Endothelial cell of umbilical vein (primary cell): ENCODE data around the gene TSPEAR. TPM values are rescaled to one million over a fixed set of nuclear protein-coding genes. Genes with fewer than 3 reads are reported as not detected.
"Not testable (repeated sequence)": the region's sequence is repeated elsewhere in the genome, so short reads cannot be mapped to it uniquely, and the experiment has no call there.

Experiments used
- BruUV-seq: library from RNA; stranded (reverse); fragments of 400-500 nt; replicated peaks from 2 replicates; lab custom pipeline; 2021; lab: Mats Ljungman, UMichigan
- CTCF ChIA-PET: fragments of 300-600, 350-600 bp; sonication (Branson Sonifier 250); formaldehyde crosslinking; loops from one replicate; lab custom pipeline; 2021; ENCODE audit warnings: antibody characterized with exemption, inconsistent platforms; lab: Charles Lee
- POLR2A ChIA-PET: fragments of 300-600, 350-600 bp; sonication (Branson Sonifier 250); formaldehyde crosslinking; loops from one replicate; lab custom pipeline; 2021; ENCODE audit warnings: antibody characterized with exemption, inconsistent platforms; lab: Charles Lee
- DNase-seq: peaks from one replicate; pipeline ENCODE4 v3.0.0-alpha.2; 2011; ENCODE audit warnings: low read depth, low spot score
- FAIRE-seq: peaks from 2 replicates; lab custom pipeline; 2011; peaks lifted over from hg19 to GRCh38; lab: Jason Lieb, UNC
- H2AFZ ChIP-seq: 2 replicates; pipeline ENCODE4 v1.6.0; 2012; ENCODE audit warnings: low read depth, low read length, control low read depth, inconsistent platforms
- H3K27ac ChIP-seq: 2 replicates; pipeline ENCODE4 v1.5.1; 2011; ENCODE audit warnings: low read depth, mild to moderate bottlenecking, control low read depth, low read length, moderate library complexity; ENCODE audit not compliant: insufficient read depth
- H3K27me3 ChIP-seq, 2 experiments: 2 replicates each; pipeline versions ENCODE4 v1.6.0 to v1.6.1; 2011; ENCODE audit warnings: low read length in 2 of 2, mixed read lengths in 1 of 2; ENCODE audit not compliant: control insufficient read depth in 2 of 2, insufficient read depth in 2 of 2
- H3K36me3 ChIP-seq, 2 experiments: 2 replicates in 1 of 2; 3 replicates in 1 of 2; pipeline ENCODE4 v1.5.1; 2011; ENCODE audit warnings: low read length in 2 of 2, mild to moderate bottlenecking in 1 of 2, moderate library complexity in 1 of 2; ENCODE audit not compliant: control insufficient read depth in 2 of 2, insufficient read depth in 2 of 2; ENCODE audit errors: extremely low read depth in 1 of 2
- H3K4me1 ChIP-seq: 3 replicates; pipeline ENCODE4 v1.5.1; 2011; ENCODE audit warnings: mild to moderate bottlenecking, low read length; ENCODE audit not compliant: control insufficient read depth, insufficient read depth; ENCODE audit errors: extremely low read depth
- H3K4me2 ChIP-seq: 2 replicates; pipeline ENCODE4 v1.6.1; 2011; ENCODE audit warnings: low read length, control low read depth, mixed read lengths; ENCODE audit not compliant: insufficient read depth
- H3K4me3 ChIP-seq, 3 experiments: fragments of 200-600 bp in 1 of 3; sonication (generic), shearing (Covaris generic) in 1 of 3; replicated peaks in 1 of 3; 2 replicates each; pipeline ENCODE4 v1.5.1; 2011 to 2016; ENCODE audit warnings: control low read depth in 3 of 3, low read length in 3 of 3, mild to moderate bottlenecking in 2 of 3, inconsistent platforms in 1 of 3, low read depth in 1 of 3, moderate library complexity in 1 of 3; ENCODE audit not compliant: insufficient read depth in 1 of 3
- H3K79me2 ChIP-seq: 2 replicates; pipeline ENCODE4 v1.6.0; 2012; ENCODE audit warnings: low read length, inconsistent platforms; ENCODE audit not compliant: control insufficient read depth, insufficient read depth
- H3K9ac ChIP-seq: replicated peaks from 2 replicates; pipeline ENCODE3; 2011; ENCODE audit warnings: low read length, control low read depth; ENCODE audit not compliant: insufficient read depth; ENCODE audit errors: extremely low read depth
- H3K9me1 ChIP-seq: replicated peaks from 3 replicates; pipeline ENCODE4 v1.6.0; 2011; ENCODE audit warnings: mild to moderate bottlenecking, low read length; ENCODE audit not compliant: control insufficient read depth, insufficient read depth; ENCODE audit errors: extremely low read depth
- H3K9me3 ChIP-seq: replicated peaks from 2 replicates; pipeline ENCODE4 v1.5.1; 2012; ENCODE audit warnings: low read length, inconsistent platforms; ENCODE audit not compliant: control insufficient read depth, insufficient read depth
- H4K20me1 ChIP-seq: replicated peaks from 2 replicates; pipeline ENCODE3; 2011; ENCODE audit warnings: mild to moderate bottlenecking, low read length; ENCODE audit not compliant: control insufficient read depth, insufficient read depth; ENCODE audit errors: extremely low read depth
- dilution Hi-C: fragments of 300-500 bp; cut with MboI; formaldehyde crosslinking; loops from one replicate; pipeline ENCODE4 v1.15.0; 2019; ENCODE audit warnings: low sequenced_read_pairs; ENCODE audit not compliant: extremely low pct_ligation_motif_present
- intact Hi-C: fragments of 100-400 bp; cut with micrococcal nuclease; formaldehyde crosslinking; loops from one replicate; pipeline ENCODE4 v1.10.0; 2022
- polyA plus RNA-seq, 4 experiments: library from polyadenylated mRNA; depleted of rRNA in 3 of 4; stranded (reverse) in 3 of 4; unstranded in 1 of 4; fragments of >200 nt; gene quantifications; 2 replicates each; pipeline versions ENCODE4 v1.2.1 to v1.2.3, GENCODE V29; 2011 to 2012; ENCODE audit warnings: missing spikeins in 1 of 4
- total RNA-seq: library from RNA; stranded (reverse); gene quantifications from 2 replicates; pipeline ENCODE4 v1.2.3, GENCODE V29; 2021

Gene TSPEAR
- total and polyA plus RNA-seq, 2 donors (not counting 3 experiments of a cell fraction or from before 2014, with no cell fraction given): 0.01 TPM; not detected in 1

GRCh38 chr21:44591801-44592130 is 119.6 kb downstream of the TSPEAR start:
- dilution Hi-C loops, H3K27ac ChIP-seq, POLR2A ChIA-PET, H3K9me3 ChIP-seq, H3K4me3 ChIP-seq, H3K4me2 ChIP-seq, H3K79me2 ChIP-seq, BruUV-seq, H3K9me1 ChIP-seq, FAIRE-seq, H3K9ac ChIP-seq, H2AFZ ChIP-seq, H3K4me1 ChIP-seq, H3K36me3 ChIP-seq, DNase-seq, intact Hi-C loops, H3K27me3 ChIP-seq, H4K20me1 ChIP-seq: not testable (repeated sequence)
- CTCF ChIA-PET: interaction anchor here (0.7 to 1.8 kb wide), 3 partner anchors 9 to 202 kb away, joined by 3 to 4 read pairs (median 4); partner anchors contain the start of genes KRTAP10-4 and KRTAP10-7

DNA sequence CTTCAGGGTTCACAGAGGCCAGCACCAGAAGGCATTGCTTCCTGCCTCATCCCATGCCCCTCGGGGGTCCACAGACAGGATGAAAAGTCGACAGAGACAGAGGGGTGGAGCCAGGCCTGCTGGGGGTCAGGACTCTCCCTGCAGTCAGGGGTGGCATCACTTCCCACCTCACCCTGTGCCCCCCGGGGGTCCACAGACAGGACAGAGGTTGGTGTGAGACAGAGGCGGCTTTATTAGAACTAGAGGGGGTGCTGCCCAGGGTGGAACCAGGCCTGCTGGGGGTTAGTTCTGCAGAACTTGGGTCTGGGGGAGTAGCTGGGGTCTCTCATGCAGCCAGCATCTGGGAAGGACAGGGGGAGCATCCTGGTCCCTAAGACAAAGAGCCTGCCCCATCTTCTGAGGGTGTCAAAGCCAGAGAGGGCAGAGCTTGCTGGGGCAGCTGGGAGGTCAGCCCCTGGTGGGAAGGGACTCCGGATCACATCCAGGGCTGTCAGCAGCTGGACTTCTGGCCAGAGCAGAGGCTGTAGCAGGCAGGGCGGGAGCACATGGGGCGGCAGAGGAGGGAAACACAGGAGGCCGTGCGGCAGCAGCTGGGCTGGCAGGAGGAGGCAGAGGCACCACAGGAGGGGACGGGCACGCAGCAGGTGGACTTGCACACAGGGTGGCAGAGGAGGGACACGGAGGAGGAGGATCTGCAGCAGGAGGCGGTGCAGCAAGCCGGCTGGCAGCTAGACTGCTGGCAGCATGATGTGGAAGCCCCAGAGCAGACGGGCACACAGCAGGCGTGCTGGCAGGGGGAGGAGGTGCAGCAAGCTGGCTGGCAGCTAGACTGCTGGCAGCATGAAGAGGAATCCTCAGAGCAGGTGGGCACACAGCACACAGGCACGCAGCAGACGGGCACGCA is 120.2 kb downstream of the TSPEAR start:
- H3K9me3 ChIP-seq, H3K79me2 ChIP-seq, H3K9me1 ChIP-seq, H3K4me2 ChIP-seq, intact Hi-C loops, H3K9ac ChIP-seq, POLR2A ChIA-PET, dilution Hi-C loops, H3K27ac ChIP-seq, H3K27me3 ChIP-seq, FAIRE-seq, H3K4me1 ChIP-seq, H3K4me3 ChIP-seq, H4K20me1 ChIP-seq, H3K36me3 ChIP-seq, BruUV-seq, H2AFZ ChIP-seq, DNase-seq: not testable (repeated sequence)
- CTCF ChIA-PET: interaction anchor here (1.2 to 1.8 kb wide), 2 partner anchors 10 to 202 kb away, joined by 4 read pairs; partner anchors contain the start of gene KRTAP10-7
